ENCODE results near the gene SH3GL1. TPM values are rescaled to one million over a fixed set of nuclear protein-coding genes. Genes with fewer than 3 reads are reported as not detected.

Gene SH3GL1
- total RNA-seq, 5 donors from 2014 or later (not counting 1 experiment from before 2014, with no cell fraction given): 38.8 to 51.5 (median 45.7) TPM

GRCh38 chr19:4446704-4447200 is 46.4 kb upstream of the SH3GL1 start:
- Mint-ChIP-seq H3K9me3 (no peaks in the 10 kb centered on the region), H3K27ac (no peak overlapping the region), H3K27me3 (no peaks in the 10 kb centered on the region), H3K36me3 (peaks cover 18% of the 10 kb centered on the region), H3K4me3 (no peak overlapping the region), H3K4me1 (peaks cover 0 to 6% (median 2%) of the 10 kb centered on the region in 3 donors)
- no peaks in the 10 kb centered on the region for H3K9me3 ChIP-seq
- no peak for ATAC-seq (replicated peaks in 1 of 4)
- 84% methylated on average over 12 of the region's 15 CpGs for WGBS (ENCODE audit: insufficient coverage)
- H3K27ac ChIP-seq (ENCODE audit: low read length): no peak overlapping the region
- ChIA-PET POLR2A (no interaction called here), CTCF (no interaction called here)
- H3K36me3 ChIP-seq (ENCODE audit: control insufficient read depth in 2 of 2, extremely low read depth in 1 of 2, insufficient read depth in 1 of 2, low read length in 1 of 2): peaks cover 29 to 56% of the 10 kb centered on the region in 2 donors
- DNase-seq: no peak
- H3K4me1 ChIP-seq (ENCODE audit: control insufficient read depth in 1 of 2, extremely low read depth in 1 of 2, insufficient read depth in 2 of 2, low read length in 2 of 2): no peaks in the 10 kb centered on the region
- no peak overlapping the region for H3K4me3 ChIP-seq (ENCODE audit: control insufficient read depth in 1 of 2, extremely low read depth in 1 of 2, low read length in 1 of 2)
- H3K27me3 ChIP-seq (replicated peaks in 1 of 2; ENCODE audit: control insufficient read depth in 2 of 2, extremely low read depth in 1 of 2, insufficient read depth in 2 of 2, low read length in 1 of 2): no peaks in the 10 kb centered on the region

- DNase-seq (no peak), ATAC-seq (replicated peaks in 1 of 4) (no peak)
- Histone ChIP-seq H3K36me3 (ENCODE audit: control insufficient read depth in 2 of 2, extremely low read depth in 1 of 2, insufficient read depth in 1 of 2, low read length in 1 of 2) (peaks cover 29 to 55% of the 10 kb centered on the region in 2 donors), H3K4me3 (ENCODE audit: control insufficient read depth in 1 of 2, extremely low read depth in 1 of 2, low read length in 1 of 2) (no peak overlapping the region), H3K27ac (ENCODE audit: low read length) (no peak overlapping the region), H3K27me3 (replicated peaks in 1 of 2; ENCODE audit: control insufficient read depth in 2 of 2, extremely low read depth in 1 of 2, insufficient read depth in 2 of 2, low read length in 1 of 2) (no peaks in the 10 kb centered on the region), H3K9me3 (no peaks in the 10 kb centered on the region), H3K4me1 (ENCODE audit: control insufficient read depth in 1 of 2, extremely low read depth in 1 of 2, insufficient read depth in 2 of 2, low read length in 2 of 2) (no peaks in the 10 kb centered on the region)
- ChIA-PET CTCF (no interaction called here), POLR2A (no interaction called here)
- Mint-ChIP-seq H3K4me3 (no peak overlapping the region), H3K36me3 (peaks cover 18% of the 10 kb centered on the region), H3K27ac (no peak overlapping the region), H3K4me1 (peaks cover 0 to 6% (median 2%) of the 10 kb centered on the region in 3 donors), H3K9me3 (no peaks in the 10 kb centered on the region), H3K27me3 (no peaks in the 10 kb centered on the region)
- WGBS (ENCODE audit: insufficient coverage): 97% methylated on average over 53 of the region's 58 CpGs
These were observed 45.8 kb upstream of the SH3GL1 start for GRCh38 chr19:4445963-4446703.

- POLR2A ChIA-PET: no interaction called here
- H3K36me3 ChIP-seq (ENCODE audit: control insufficient read depth in 2 of 2, extremely low read depth in 1 of 2, insufficient read depth in 1 of 2, low read length in 1 of 2): peaks cover 29 to 54% of the 10 kb centered on the region in 2 donors
- no peak for ATAC-seq (replicated peaks in 1 of 4)
- WGBS (ENCODE audit: insufficient coverage): 90% methylated on average over 29 of the region's 36 CpGs
- no peaks in the 10 kb centered on the region for H3K27me3 Mint-ChIP-seq
- no peaks in the 10 kb centered on the region for H3K9me3 Mint-ChIP-seq
- CTCF ChIA-PET: no interaction called here
- no peak overlapping the region for H3K4me3 Mint-ChIP-seq
- H3K4me3 ChIP-seq (ENCODE audit: control insufficient read depth in 1 of 2, extremely low read depth in 1 of 2, low read length in 1 of 2): no peak overlapping the region
- no peak for DNase-seq
- peaks cover 14% of the 10 kb centered on the region for H3K36me3 Mint-ChIP-seq
- peaks cover 0 to 6% (median 2%) of the 10 kb centered on the region in 3 donors for H3K4me1 Mint-ChIP-seq
- H3K9me3 ChIP-seq: no peaks in the 10 kb centered on the region
- no peak overlapping the region for H3K27ac ChIP-seq (ENCODE audit: low read length)
- H3K27me3 ChIP-seq (replicated peaks in 1 of 2; ENCODE audit: control insufficient read depth in 2 of 2, extremely low read depth in 1 of 2, insufficient read depth in 2 of 2, low read length in 1 of 2): no peaks in the 10 kb centered on the region
- H3K4me1 ChIP-seq (ENCODE audit: control insufficient read depth in 1 of 2, extremely low read depth in 1 of 2, insufficient read depth in 2 of 2, low read length in 2 of 2): no peaks in the 10 kb centered on the region
- H3K27ac Mint-ChIP-seq: no peak overlapping the region
These were observed 44.7 kb upstream of the SH3GL1 start for GRCh38 chr19:4444765-4445741.

- H3K27me3 ChIP-seq (replicated peaks in 1 of 2; ENCODE audit: control insufficient read depth in 2 of 2, extremely low read depth in 1 of 2, insufficient read depth in 2 of 2, low read length in 1 of 2): no peaks in the 10 kb centered on the region
- Mint-ChIP-seq H3K4me3 (no peak overlapping the region), H3K27ac (no peak overlapping the region), H3K27me3 (no peaks in the 10 kb centered on the region), H3K9me3 (no peaks in the 10 kb centered on the region), H3K4me1 (peaks cover 0 to 6% (median 2%) of the 10 kb centered on the region in 3 donors), H3K36me3 (peaks cover 12% of the 10 kb centered on the region)
- CTCF ChIA-PET: no interaction called here
- no peak overlapping the region for H3K27ac ChIP-seq (ENCODE audit: low read length)
- DNase-seq: no peak
- POLR2A ChIA-PET: no interaction called here
- WGBS (ENCODE audit: insufficient coverage): 91% methylated on average over 18 of the region's 20 CpGs
- no peak overlapping the region for H3K4me3 ChIP-seq (ENCODE audit: control insufficient read depth in 1 of 2, extremely low read depth in 1 of 2, low read length in 1 of 2)
- H3K4me1 ChIP-seq (ENCODE audit: control insufficient read depth in 1 of 2, extremely low read depth in 1 of 2, insufficient read depth in 2 of 2, low read length in 2 of 2): no peaks in the 10 kb centered on the region
- peaks cover 24 to 49% of the 10 kb centered on the region in 2 donors for H3K36me3 ChIP-seq (ENCODE audit: control insufficient read depth in 2 of 2, extremely low read depth in 1 of 2, insufficient read depth in 1 of 2, low read length in 1 of 2)
- ATAC-seq (replicated peaks in 1 of 4): no peak
- no peaks in the 10 kb centered on the region for H3K9me3 ChIP-seq
These were observed 43.8 kb upstream of the SH3GL1 start for GRCh38 chr19:4443966-4444764.

GRCh38 chr19:4443188-4443587 is 42.8 kb upstream of the SH3GL1 start:
- 97% methylated on average over 10 of the region's 15 CpGs for whole genome bisulfite sequencing (ENCODE audit: insufficient coverage)
- H3K4me1 ChIP-seq (ENCODE audit: control insufficient read depth in 1 of 2, extremely low read depth in 1 of 2, insufficient read depth in 2 of 2, low read length in 2 of 2): no peaks in the 10 kb centered on the region
- Mint-ChIP-seq H3K27ac (no peak overlapping the region), H3K4me1 (peaks cover 0 to 6% (median 2%) of the 10 kb centered on the region in 3 donors), H3K36me3 (peaks cover 7% of the 10 kb centered on the region), H3K9me3 (no peaks in the 10 kb centered on the region), H3K4me3 (no peak overlapping the region), H3K27me3 (no peaks in the 10 kb centered on the region)
- ChIA-PET POLR2A (no interaction called here), CTCF (no interaction called here)
- no peak for DNase-seq
- no peak overlapping the region for H3K27ac ChIP-seq (ENCODE audit: low read length)
- H3K27me3 ChIP-seq (replicated peaks in 1 of 2; ENCODE audit: control insufficient read depth in 2 of 2, extremely low read depth in 1 of 2, insufficient read depth in 2 of 2, low read length in 1 of 2): no peaks in the 10 kb centered on the region
- no peak for ATAC-seq (replicated peaks in 1 of 4)
- H3K4me3 ChIP-seq (ENCODE audit: control insufficient read depth in 1 of 2, extremely low read depth in 1 of 2, low read length in 1 of 2): no peak overlapping the region
- H3K9me3 ChIP-seq: no peaks in the 10 kb centered on the region
- H3K36me3 ChIP-seq (ENCODE audit: control insufficient read depth in 2 of 2, extremely low read depth in 1 of 2, insufficient read depth in 1 of 2, low read length in 1 of 2): peaks cover 20 to 39% of the 10 kb centered on the region in 2 donors

GRCh38 chr19:4442819-4443146 is 42.4 kb upstream of the SH3GL1 start:
- Mint-ChIP-seq H3K4me1 (peaks cover 0 to 6% (median 2%) of the 10 kb centered on the region in 3 donors), H3K27me3 (no peaks in the 10 kb centered on the region), H3K27ac (no peak overlapping the region), H3K9me3 (no peaks in the 10 kb centered on the region), H3K36me3 (peaks cover 5% of the 10 kb centered on the region), H3K4me3 (no peak overlapping the region)
- H3K27me3 ChIP-seq (replicated peaks in 1 of 2; ENCODE audit: control insufficient read depth in 2 of 2, extremely low read depth in 1 of 2, insufficient read depth in 2 of 2, low read length in 1 of 2): no peaks in the 10 kb centered on the region
- DNase-seq: no peak
- ChIA-PET POLR2A (no interaction called here), CTCF (no interaction called here)
- H3K27ac ChIP-seq (ENCODE audit: low read length): no peak overlapping the region
- ATAC-seq (replicated peaks in 1 of 4): peak in 1 of 4 experiments; percentile 24
- WGBS (ENCODE audit: insufficient coverage): 100% methylated on average over 2 of the region's 10 CpGs
- no peak overlapping the region for H3K4me3 ChIP-seq (ENCODE audit: control insufficient read depth in 1 of 2, extremely low read depth in 1 of 2, low read length in 1 of 2)
- no peaks in the 10 kb centered on the region for H3K4me1 ChIP-seq (ENCODE audit: control insufficient read depth in 1 of 2, extremely low read depth in 1 of 2, insufficient read depth in 2 of 2, low read length in 2 of 2)
- H3K9me3 ChIP-seq: no peaks in the 10 kb centered on the region
- peaks cover 16 to 35% of the 10 kb centered on the region in 2 donors for H3K36me3 ChIP-seq (ENCODE audit: control insufficient read depth in 2 of 2, extremely low read depth in 1 of 2, insufficient read depth in 1 of 2, low read length in 1 of 2)

All from T-cell (primary cell).